RWPE1 (cell line): ENCODE measurements around the gene UBE2J2.

Source experiments
- CTCF ChIA-PET: fragments of 350-600 bp; sonication (Branson Sonifier 250); formaldehyde crosslinking; extraction: SDS; loops from one replicate; lab custom pipeline; 2021; lab: Yijun Ruan, JAX
- POLR2A ChIA-PET: fragments of 400-600 bp; formaldehyde crosslinking; extraction: SDS; loops from one replicate; lab custom pipeline; 2020; ENCODE audit warnings: antibody characterized with exemption; ENCODE audit not compliant: low non-redundant PET; lab: Yijun Ruan, JAX
- DNase-seq: peaks from one replicate; pipeline ENCODE4 v3.0.0; 2012; ENCODE audit warnings: low spot score
- H3K27ac ChIP-seq: fragments of 450-650 bp; 2 replicates; pipeline ENCODE4 v1.5.1; 2017
- CTCF ChIP-seq: fragments of 450-650 bp; conservative IDR thresholded peaks from 2 replicates; pipeline ENCODE4 v1.5.1; 2017; ENCODE audit warnings: low read depth, mild to moderate bottlenecking

The UBE2J2 gene

GRCh38 chr1:1275836-1276235 lies 2.2 kb upstream of the UBE2J2 start:
- peak overlapping the region; percentile 25; the same call in 1 of the 2 replicates for H3K27ac ChIP-seq
- DNase-seq: no peak
- POLR2A ChIA-PET: no interaction called here
- TF ChIP-seq CTCF: no peak
- CTCF ChIA-PET: interaction anchor here (0.8 kb wide), 1 partner anchor 39 kb away, joined by 3 read pairs; no protein-coding TSS in a partner anchor

- DNase-seq: no peak
- POLR2A ChIA-PET: no interaction called here
- peak overlapping the region; percentile 81 for H3K27ac ChIP-seq
- CTCF ChIA-PET: interaction anchor here (0.8 kb wide), 1 partner anchor 40 kb away, joined by 3 read pairs; no protein-coding TSS in a partner anchor
- TF ChIP-seq CTCF: no peak
Observed at GRCh38 chr1:1274931-1275431, 1.3 kb upstream of the UBE2J2 start.

GRCh38 chr1:1274299-1274930 lies 761 bp upstream of the UBE2J2 start:
- no peak for TF ChIP-seq CTCF
- H3K27ac ChIP-seq: peak overlapping the region; percentile 81
- ChIA-PET CTCF (interaction anchor here (0.8 kb wide), 1 partner anchor 24 kb away, joined by 5 read pairs; no protein-coding TSS in a partner anchor), POLR2A (interaction anchor here (0.5 kb wide), 1 partner anchor 77 kb away, joined by 10 read pairs; no protein-coding TSS in a partner anchor)
- DNase-seq: no peak

GRCh38 chr1:1273209-1273511 lies 494 bp downstream of the UBE2J2 start:
- no peak for DNase-seq
- peak overlapping the region; percentile 81 for H3K27ac ChIP-seq
- POLR2A ChIA-PET: interaction anchor here (0.6 kb wide), 2 partner anchors 12 to 102 kb away, joined by 4 to 6 read pairs; no protein-coding TSS in a partner anchor
- CTCF ChIA-PET: no interaction called here
- no peak for TF ChIP-seq CTCF

- POLR2A ChIA-PET: interaction anchor here (0.5 to 1.0 kb wide), 3 partner anchors 42 to 110 kb away, joined by 3 to 4 read pairs (median 3); no protein-coding TSS in a partner anchor
- no peak for DNase-seq
Observed at GRCh38 chr1:1272341-1273208, 1.1 kb downstream of the UBE2J2 start.

More at GRCh38 chr1:1272341-1273208, 1.1 kb downstream of the UBE2J2 start:
- CTCF ChIA-PET: interaction anchor here (0.6 kb wide), 1 partner anchor 21 kb away, joined by 3 read pairs; no protein-coding TSS in a partner anchor
- no peak for TF ChIP-seq CTCF
- peak overlapping the region; percentile 81 for H3K27ac ChIP-seq
